Ovary (tissue), 9 donors: ENCODE measurements around the gene RGS9. TPM values are rescaled to one million over a fixed set of nuclear protein-coding genes. Genes with fewer than 3 reads are reported as not detected.

Experiments used
- DNase-seq, 5 donors: peaks; one replicate each; pipeline ENCODE4 v3.0.0-alpha.2; 2019 to 2020
- H3K27ac ChIP-seq, 2 donors: fragments of 200-600 bp; one replicate each; pipeline versions ENCODE4 v1.5.1 to v1.8.0; 2019 to 2022
- H3K27me3 ChIP-seq: fragments of 200-600 bp; one replicate; pipeline ENCODE4 v1.8.0; 2022
- H3K36me3 ChIP-seq: fragments of 200-600 bp; sonication (generic); one replicate; pipeline ENCODE4 v1.5.1; 2019
- H3K4me1 ChIP-seq: one replicate; pipeline ENCODE4 v1.8.1; 2013; ENCODE audit warnings: mild to moderate bottlenecking, moderate library complexity; ENCODE audit not compliant: insufficient read depth
- H3K4me3 ChIP-seq: fragments of 200-600 bp; sonication (generic); one replicate; pipeline ENCODE4 v1.5.1; 2017
- H3K9me3 ChIP-seq, 2 donors: fragments of 200-600 bp in 1 of 2; sonication (generic) in 1 of 2; one replicate each; pipeline versions ENCODE4 v1.5.1 to v1.8.1; 2013 to 2019; ENCODE audit warnings: mild to moderate bottlenecking in 1 of 2, moderate library complexity in 1 of 2
- CTCF ChIP-seq, 3 donors: fragments of 450-650 bp in 2 of 3; fragments of 200-600 bp in 1 of 3; IDR thresholded peaks; one replicate each; pipeline versions ENCODE4 v1.5.1 to v1.8.0; 2016 to 2022; ENCODE audit warnings: antibody characterized with exemption in 3 of 3, mild to moderate bottlenecking in 1 of 3
- EP300 ChIP-seq: sonication (generic); formaldehyde crosslinking; IDR thresholded peaks from one replicate; pipeline ENCODE4 v1.6.1; 2017; ENCODE audit warnings: antibody characterized with exemption
- POLR2A ChIP-seq: fragments of 450-650 bp; IDR thresholded peaks from one replicate; pipeline ENCODE4 v1.6.1; 2017; ENCODE audit warnings: antibody characterized with exemption, mild to moderate bottlenecking, moderate library complexity
- WGBS, 3 donors: extraction: QIAGEN DNeasy Blood & Tissue Kit in 1 of 3; methylation state at CpG; one replicate each; pipeline versions ENCODE4 v1.1.5 to v1.1.7; 2013 to 2017; 5-methylcytosine and 5-hydroxymethylcytosine counted together
- intact Hi-C, 4 donors: fragments of 100-400 bp; cut with DNase I; formaldehyde crosslinking; loops; one replicate each; pipeline versions ENCODE4 v1.11.0 to v1.15.1; 2022 to 2023
- polyA plus RNA-seq, 2 donors: library from polyadenylated mRNA; stranded (reverse); fragments of 200-250 nt in 1 of 2; fragments of 350-450 nt in 1 of 2; fragmentation: Illumina TruSeq in 1 of 2; extraction: RNeasy Lipid Tissue Mini Kit (QIAGEN cat#74804) in 1 of 2; gene quantifications; one replicate each; pipeline ENCODE4 v1.2.3, GENCODE V29; 2013 to 2014
- total RNA-seq, 7 donors: library from RNA; depleted of rRNA in 2 of 7; stranded (reverse); fragments of >200 nt in 2 of 7; fragmentation: NEBNext Ultra II Directional in 3 of 7; extraction: Animal tissue kit (Norgen Biotek cat#: 25700) in 3 of 7; gene quantifications; one replicate each; pipeline versions ENCODE4 v1.1.0 to v1.2.4, GENCODE V29; 2016 to 2023
- donor health status: DM: no; HTN: no; CAD: no; lungs with moderate emphysema.
- donor health status: DM: no; HTN: no; CAD: no.
- donor health status: Bipolar disorder and iron deficiency.
- donor health status: DM: yes; HTN: yes; CAD: no.
- donor health status: DM: no; HTN: no; CAD: no.
- donor health status: DM: yes; HTN: yes; CAD: no.

Gene RGS9
- total and polyA plus RNA-seq, 9 donors: 5.3 to 15.7 (median 9.1) TPM

GRCh38 chr17:65173976-65174683, 37.0 kb downstream of the RGS9 start:
- H3K36me3 ChIP-seq: no peaks in the 10 kb centered on the region
- intact Hi-C loops: no loop called here
- H3K27me3 ChIP-seq: no peaks in the 10 kb centered on the region
- no peak overlapping the region for H3K4me3 ChIP-seq
- no peaks in the 10 kb centered on the region for H3K4me1 ChIP-seq
- 89 to 94% (median 90%) methylated on average over 9 of the region's 9 CpGs for WGBS, 3 donors
- no peak overlapping the region for H3K27ac ChIP-seq
- no peaks in the 10 kb centered on the region for H3K9me3 ChIP-seq
- TF ChIP-seq CTCF (IDR thresholded peaks at IDR 0.05) (no peak), EP300 (no peak), POLR2A (no peak)
- DNase-seq: no peak

GRCh38 chr17:65174974-65175373, 37.8 kb downstream of the RGS9 start:
- Histone ChIP-seq H3K27me3 (no peaks in the 10 kb centered on the region), H3K27ac (no peak overlapping the region), H3K4me1 (peaks cover 1% of the 10 kb centered on the region), H3K36me3 (no peaks in the 10 kb centered on the region), H3K9me3 (no peaks in the 10 kb centered on the region), H3K4me3 (no peak overlapping the region)
- WGBS, 3 donors: 73 to 82% (median 80%) methylated on average over 2 of the region's 2 CpGs
- no peak for TF ChIP-seq POLR2A
- no peak for TF ChIP-seq EP300
- TF ChIP-seq CTCF (IDR thresholded peaks at IDR 0.05): no peak
- no peak for DNase-seq
- intact Hi-C loops: no loop called here

- H3K27ac ChIP-seq: no peak overlapping the region
- H3K4me1 ChIP-seq: peaks cover 1% of the 10 kb centered on the region
- no peaks in the 10 kb centered on the region for H3K36me3 ChIP-seq
- H3K27me3 ChIP-seq: no peaks in the 10 kb centered on the region
- intact Hi-C loops: no loop called here
- no peak for DNase-seq
- no peaks in the 10 kb centered on the region for H3K9me3 ChIP-seq
- TF ChIP-seq POLR2A (no peak), EP300 (no peak), CTCF (IDR thresholded peaks at IDR 0.05) (no peak)
- H3K4me3 ChIP-seq: no peak overlapping the region
Observed at GRCh38 chr17:65175952-65176351, 38.8 kb downstream of the RGS9 start.

GRCh38 chr17:65176646-65177409, 39.7 kb downstream of the RGS9 start:
- TF ChIP-seq EP300: no peak
- no peak for TF ChIP-seq POLR2A
- no peak for TF ChIP-seq CTCF (IDR thresholded peaks at IDR 0.05)
- Histone ChIP-seq H3K27ac (no peak overlapping the region), H3K4me1 (peaks cover 1% of the 10 kb centered on the region), H3K36me3 (no peaks in the 10 kb centered on the region), H3K27me3 (no peaks in the 10 kb centered on the region), H3K4me3 (no peak overlapping the region), H3K9me3 (no peaks in the 10 kb centered on the region)
- 86 to 95% (median 94%) methylated on average over 5 of the region's 5 CpGs for WGBS, 3 donors
- intact Hi-C loops: no loop called here
- DNase-seq: no peak
